ENCODE data around the gene NR5A2.

NR5A2 gene

GRCh38 chr1:200035956-200036618, 8.6 kb downstream of the NR5A2 start:
- no peak for DNase-seq (ENCODE audit: low read depth in 3 of 3)

DNA sequence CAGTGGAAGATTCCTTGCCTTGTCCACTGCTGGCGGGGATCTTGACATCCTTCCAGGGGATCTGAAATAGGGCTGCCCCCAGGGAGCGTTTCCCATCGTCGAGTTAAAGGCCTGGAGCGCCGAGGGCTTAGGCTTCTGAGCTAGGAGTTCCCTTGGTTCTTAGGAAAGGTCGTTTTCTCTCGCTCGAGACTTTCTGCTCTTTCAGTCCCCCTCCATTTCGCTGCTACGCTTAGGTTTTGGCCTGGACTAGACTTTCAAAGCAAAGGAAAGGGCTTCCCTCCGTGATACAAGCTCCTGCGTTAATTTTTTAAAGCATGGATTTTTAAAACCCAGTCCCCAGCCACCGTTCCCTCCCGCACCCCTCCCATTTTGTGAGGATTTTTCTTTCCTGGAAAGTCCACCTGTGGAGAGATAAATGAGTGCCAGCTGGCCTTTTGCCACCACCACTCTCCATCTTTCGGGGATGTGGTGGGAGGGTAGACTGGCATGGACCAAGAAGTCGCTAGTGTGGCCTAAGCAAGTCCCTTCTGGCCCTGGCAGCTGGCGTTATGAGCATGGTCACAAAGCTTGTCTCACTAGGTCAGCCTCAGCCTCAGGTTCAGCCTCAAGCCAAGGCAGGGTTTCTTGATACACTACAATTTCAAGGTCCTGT, 9.2 kb downstream of the NR5A2 start:
- DNase-seq (ENCODE audit: low read depth in 3 of 3), result no peak

DNA sequence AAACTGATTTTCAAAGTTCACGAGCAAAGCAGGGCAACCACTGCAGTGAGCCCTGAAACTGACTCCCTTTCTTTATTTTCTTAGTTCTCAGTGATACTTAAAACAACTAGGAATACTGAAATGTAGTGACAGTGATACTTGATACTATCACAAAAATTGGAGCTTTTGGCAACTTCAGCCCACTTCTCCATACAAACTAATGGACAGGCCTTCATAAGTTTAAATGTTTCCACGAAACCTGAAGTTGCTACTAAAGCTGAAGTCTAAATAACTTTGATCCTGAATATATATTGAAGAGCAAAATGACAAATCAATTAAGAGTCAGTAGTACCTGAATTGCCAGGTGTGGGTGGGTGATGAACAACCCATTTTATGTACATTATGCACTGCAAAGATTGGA, 10.0 kb downstream of the NR5A2 start:
- DNase-seq (ENCODE audit: low read depth in 3 of 3), result no peak

GRCh38 chr1:200037904-200038303, 10.4 kb downstream of the NR5A2 start:
- DNase-seq (ENCODE audit: low read depth in 3 of 3), result no peak

DNA sequence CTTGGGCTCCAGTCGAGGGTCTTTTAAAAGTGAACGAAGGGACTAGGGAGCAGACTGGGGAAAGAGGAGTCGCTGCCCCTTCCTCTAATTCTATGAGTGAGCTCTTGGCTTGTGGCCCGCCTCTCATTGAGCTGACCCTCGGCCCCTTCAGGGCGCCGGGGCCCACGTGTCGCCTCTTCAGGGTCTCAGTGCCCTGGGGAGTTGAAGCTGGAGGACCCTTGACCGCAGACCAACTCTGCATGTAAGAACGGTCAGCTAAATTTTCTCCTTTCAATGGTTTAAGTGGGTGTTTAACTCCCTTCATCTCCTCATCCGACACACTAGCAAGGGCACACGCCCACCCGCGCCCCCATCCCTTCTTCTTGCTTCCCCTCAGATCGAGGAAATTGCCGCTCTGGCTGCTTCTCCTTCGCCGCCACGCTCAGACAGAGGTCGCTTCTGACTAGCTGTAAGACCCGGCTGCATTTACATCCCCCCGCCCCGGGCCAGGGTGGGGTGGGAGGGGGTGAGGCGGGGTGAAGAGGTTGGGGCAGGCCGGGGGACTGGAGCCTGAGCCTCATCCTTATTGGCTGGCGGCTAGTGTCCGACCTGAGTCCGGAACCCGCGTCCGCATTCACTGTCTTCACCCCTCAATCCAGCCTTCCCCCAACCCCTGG, 10.9 kb downstream of the NR5A2 start:
- DNase-seq (ENCODE audit: low read depth in 3 of 3), result no peak

GRCh38 chr1:200038981-200039848, 11.7 kb downstream of the NR5A2 start:
- no peak for DNase-seq (ENCODE audit: low read depth in 3 of 3)

GRCh38 chr1:200039849-200040474, 12.5 kb downstream of the NR5A2 start:
- DNase-seq (ENCODE audit: low read depth in 3 of 3), result no peak

GRCh38 chr1:200040481-200041138, 13.1 kb downstream of the NR5A2 start:
- no peak for DNase-seq (ENCODE audit: low read depth in 3 of 3)

- no peak for DNase-seq (ENCODE audit: low read depth in 3 of 3)
These were observed 14.0 kb downstream of the NR5A2 start for GRCh38 chr1:200041337-200042118.

- DNase-seq (ENCODE audit: low read depth in 3 of 3), result no peak
These were observed 14.6 kb downstream of the NR5A2 start for GRCh38 chr1:200042119-200042551.

DNA sequence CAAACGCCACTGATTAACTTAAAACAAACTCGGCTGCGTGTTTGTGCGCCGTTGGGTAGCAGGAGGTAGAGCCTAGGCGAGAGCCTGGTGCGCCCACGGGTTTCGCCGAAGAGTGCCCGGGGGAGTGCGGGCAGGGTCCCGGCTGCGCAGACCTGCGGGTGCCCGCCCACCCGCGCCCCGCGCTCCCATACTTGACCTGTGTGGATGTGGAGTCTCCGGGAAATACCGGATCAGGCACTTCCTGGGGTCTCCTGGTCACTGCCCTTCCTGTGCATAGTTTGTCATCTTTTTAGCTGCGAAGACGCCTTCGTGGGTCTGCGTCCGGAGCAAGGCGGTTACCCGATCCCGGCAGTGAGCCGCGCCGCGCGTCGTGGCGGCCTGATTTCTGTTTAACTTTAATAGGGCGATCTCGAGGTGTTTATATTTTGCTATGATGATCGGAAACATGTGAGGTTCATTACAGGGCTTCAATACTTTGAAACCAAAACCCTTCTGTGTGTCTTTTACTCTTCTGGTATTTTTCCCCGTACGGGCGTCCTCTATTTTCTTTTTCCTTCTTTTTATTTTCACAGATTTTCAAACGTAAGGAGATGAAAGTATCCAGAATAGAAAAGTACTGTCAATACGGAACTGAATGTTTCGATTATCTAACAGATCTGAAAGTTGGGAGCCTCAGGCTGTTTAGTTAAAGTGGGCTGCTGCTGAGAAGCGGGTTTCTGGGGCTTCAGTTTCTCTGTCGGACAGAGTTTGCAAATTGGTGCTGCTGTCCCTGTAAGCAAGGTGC, 15.2 kb downstream of the NR5A2 start:
- DNase-seq (ENCODE audit: low read depth in 3 of 3), result no peak

DNA sequence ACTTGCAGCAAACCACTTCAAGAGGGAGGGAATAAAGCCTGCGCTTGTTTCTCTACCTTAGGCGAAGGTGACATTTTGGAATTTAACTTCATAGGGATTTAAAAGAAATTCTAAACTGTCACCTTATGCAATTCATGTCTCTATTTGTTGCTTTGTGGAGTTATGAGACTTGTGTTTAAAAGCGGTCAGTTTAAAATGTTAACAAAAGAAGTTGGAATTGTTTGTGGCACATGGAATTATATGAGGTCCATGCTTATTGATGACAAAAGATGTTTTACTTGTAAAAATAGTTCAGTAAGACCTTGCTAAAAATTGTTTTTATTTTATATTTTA, 15.8 kb downstream of the NR5A2 start:
- no peak for DNase-seq (ENCODE audit: low read depth in 3 of 3)

DNA sequence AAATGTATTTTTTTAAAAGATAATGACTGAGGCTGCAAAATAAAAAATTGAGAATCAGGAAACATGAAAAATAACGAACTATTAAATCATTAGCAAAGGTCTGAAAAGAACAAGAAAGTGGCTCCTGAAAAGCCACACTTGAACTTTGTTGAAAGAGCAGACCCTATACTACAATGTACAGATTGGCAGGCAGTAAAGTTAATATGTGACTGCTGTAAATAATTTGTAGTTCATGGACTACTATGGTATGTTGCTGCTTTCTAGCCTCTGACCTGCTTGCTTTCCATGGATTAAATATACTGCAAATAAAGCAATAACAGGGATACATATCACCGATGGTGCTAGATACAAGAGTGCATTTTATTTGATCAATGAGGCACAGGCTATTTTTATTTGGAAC, 18.6 kb downstream of the NR5A2 start:
- no peak for DNase-seq (ENCODE audit: low read depth in 3 of 3)

DNA sequence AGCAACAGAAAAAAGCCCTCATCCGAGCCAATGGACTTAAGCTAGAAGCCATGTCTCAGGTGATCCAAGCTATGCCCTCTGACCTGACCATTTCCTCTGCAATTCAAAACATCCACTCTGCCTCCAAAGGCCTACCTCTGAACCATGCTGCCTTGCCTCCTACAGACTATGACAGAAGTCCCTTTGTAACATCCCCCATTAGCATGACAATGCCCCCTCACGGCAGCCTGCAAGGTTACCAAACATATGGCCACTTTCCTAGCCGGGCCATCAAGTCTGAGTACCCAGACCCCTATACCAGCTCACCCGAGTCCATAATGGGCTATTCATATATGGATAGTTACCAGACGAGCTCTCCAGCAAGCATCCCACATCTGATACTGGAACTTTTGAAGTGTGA, 20.7 kb downstream of the NR5A2 start:
- DNase-seq (ENCODE audit: low read depth in 3 of 3), result no peak

DNA sequence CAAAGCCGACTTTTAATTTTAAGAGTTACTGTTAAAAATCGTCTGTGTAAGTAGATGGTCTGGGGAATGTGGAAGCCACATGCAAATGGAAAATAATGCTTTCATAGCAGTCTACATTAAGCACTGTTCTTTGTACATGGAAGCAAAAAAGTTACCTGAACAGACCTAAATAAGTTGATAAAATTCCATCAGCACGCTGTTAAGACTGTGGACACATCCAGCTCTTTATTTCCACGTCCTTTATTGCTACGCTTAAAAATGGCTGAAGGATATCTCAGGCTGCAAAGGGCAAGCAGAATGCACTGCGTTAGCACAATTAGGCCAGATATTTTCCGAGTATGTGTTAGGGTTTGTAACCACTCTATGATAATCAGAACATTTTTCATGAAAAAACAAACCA, 22.3 kb downstream of the NR5A2 start:
- DNase-seq (ENCODE audit: low read depth in 3 of 3), result no peak

DNA sequence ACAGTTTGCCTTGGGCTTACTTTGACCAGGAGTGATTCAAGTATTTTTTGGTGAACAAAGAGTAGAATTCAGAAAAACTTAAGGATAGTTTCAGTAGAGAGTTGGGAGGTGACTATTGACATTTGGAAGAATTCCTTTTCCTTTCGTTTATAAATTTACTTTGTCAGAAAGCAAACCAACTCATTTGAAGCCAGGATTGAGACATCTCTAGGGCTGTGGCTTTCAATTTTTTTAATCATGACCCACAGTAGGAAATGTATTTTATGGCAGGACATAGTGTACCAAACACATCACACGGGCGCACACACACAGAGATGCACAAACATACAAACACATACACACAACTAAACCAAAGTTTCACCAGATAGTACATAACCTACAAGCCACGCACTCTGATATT, 24.1 kb downstream of the NR5A2 start:
- DNase-seq (ENCODE audit: low read depth in 3 of 3), result no peak

GRCh38 chr1:200053091-200053490, 25.6 kb downstream of the NR5A2 start:
- DNase-seq (ENCODE audit: low read depth in 3 of 3), result no peak

DNA sequence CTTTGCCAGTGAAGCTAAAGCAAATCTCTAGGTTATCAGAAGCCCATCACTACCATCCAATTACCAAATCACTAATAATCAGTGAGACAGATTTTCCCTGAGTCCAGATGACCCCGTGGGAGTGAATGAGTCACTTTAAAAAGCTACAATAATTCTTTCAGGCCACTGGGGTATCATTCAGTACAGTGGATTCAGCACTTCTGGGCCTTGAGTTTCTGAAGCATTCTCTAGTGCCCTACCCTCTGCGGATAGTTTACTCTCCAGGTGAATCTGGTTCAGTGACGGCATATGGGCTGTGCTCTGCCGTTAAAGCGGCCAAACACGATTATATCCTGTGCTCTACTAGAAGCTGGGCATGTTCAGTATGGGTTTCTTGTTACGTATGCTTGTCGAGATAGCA, 26.1 kb downstream of the NR5A2 start:
- DNase-seq (ENCODE audit: low read depth in 3 of 3), result no peak

DNA sequence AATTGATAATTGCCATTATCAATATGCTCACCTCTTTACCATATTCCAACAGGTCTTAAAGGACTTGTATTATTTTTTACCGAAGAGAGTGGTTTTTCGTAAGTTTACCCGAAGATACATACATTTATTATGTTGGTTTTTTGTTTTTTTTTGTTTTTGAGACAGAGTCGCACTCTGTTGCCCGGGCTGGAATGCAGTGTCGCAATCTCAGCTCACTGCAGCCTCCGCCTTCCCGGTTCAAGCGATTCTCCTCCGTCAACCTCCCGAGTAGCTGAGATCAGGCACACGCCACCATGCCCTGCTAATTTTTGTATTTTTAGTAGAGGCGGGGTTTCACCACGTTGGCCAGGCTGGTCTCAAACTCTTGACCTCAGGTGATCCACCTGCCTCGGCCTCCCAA, 30.8 kb downstream of the NR5A2 start:
- DNase-seq (ENCODE audit: low read depth in 3 of 3), result no peak

GRCh38 chr1:200062143-200062542, 34.6 kb downstream of the NR5A2 start:
- no peak for DNase-seq (ENCODE audit: low read depth in 3 of 3)

Measured in stimulated activated CD4-positive, alpha-beta T cell treated with anti-CD3 and anti-CD28 coated beads, TNF-alpha, amount 100 ng/mL, for 48 hours (primary cell).